NCI-H1694 treated with DMSO at 0.1 percent for 48 hours (cell line): ENCODE results near the gene CNPY1.

ENCODE experiments used
- DNase-seq: peaks from one replicate; lab custom pipeline; 2025; lab: John Stamatoyannopoulos, UW

CNPY1 gene

DNA sequence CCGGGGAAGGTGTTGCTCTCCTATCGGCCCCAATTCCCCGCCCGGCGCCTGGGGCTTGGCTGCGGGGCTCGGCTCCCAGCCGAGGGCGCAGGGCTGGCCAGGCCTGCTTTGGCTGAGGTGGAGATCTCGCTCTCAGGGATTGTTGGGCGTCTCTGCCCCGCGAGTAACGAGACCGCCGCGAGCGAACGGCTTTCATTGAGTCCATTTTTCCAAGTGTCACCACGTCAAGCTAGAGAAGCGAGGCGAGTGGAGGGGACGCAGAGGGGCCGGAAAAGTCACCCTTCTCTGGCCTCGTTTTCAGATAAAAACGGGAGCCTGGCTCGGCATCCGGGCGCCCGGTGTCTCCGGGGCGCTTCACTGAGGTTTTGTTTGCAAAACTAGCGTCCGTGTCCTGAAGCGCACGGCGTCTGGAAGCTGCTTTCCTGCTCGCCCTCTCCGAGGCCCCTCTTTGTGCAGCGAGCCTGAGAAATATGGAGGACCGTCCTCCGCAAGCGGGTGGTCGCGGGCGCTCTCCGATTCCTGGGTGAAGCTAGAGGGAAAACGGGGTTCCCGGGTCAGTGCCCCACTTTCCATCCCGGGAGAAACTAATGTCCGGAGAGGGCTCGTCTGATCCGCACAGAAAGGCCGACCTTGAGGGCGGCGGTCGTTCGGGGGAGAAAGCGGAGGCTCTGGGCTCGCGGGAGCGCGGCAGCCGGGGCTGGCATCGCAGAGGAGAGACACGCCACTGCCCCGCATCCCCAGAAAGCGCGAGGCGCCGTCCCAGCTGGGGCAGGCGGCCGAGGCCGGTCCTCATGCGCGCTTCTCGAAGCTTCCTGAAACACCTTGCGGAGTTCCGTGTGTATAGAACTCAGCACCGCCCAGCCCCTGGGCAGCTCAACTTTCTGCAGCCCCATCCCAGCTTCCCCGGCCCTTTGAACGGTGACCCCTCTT, 91.9 kb downstream of the CNPY1 start:
- DNase-seq = no peak

DNA sequence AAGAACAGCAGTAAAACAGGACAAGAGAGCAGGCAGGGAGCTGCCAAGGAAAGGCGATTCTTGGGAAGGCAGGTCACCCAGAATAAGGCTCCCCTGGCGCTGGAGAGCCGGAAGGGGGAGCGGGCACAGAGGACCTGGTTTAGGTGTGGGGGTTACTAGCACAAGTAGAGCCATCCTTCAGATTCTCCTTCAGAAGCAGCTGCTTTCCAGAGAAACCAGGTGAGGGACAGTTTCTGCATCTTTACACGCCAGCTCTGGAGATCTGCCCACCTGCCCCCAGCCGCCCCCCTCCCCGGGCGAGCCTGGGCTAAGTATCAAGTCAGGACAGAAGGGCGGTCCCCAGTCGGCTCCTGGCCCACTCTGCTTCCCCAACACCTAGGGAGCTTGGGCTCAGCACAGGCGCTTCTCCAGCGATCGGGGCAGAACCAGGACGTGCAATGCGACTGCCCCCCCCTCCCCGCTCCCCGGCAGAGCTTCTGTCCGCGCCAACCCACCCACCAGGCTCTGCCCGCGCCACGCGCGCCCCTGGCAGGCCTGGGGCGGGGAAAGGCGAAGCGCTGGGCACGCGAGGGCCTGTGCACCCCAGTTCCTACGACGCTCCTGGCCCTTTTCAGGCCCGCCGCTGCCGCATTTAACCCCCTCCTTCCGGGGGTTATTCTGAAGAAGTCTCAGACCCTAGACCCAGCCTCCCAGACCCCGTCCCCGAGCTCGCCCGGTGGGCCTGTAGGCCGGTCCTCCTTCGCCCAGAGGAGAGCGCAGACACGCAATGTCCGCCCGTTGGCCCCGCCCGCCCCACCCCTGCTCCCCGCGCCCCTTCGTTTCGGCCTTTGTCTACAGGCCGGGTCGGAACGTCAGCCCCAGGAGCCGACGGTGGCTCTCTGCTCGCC, 92.8 kb downstream of the CNPY1 start:
- no peak for DNase-seq

DNA sequence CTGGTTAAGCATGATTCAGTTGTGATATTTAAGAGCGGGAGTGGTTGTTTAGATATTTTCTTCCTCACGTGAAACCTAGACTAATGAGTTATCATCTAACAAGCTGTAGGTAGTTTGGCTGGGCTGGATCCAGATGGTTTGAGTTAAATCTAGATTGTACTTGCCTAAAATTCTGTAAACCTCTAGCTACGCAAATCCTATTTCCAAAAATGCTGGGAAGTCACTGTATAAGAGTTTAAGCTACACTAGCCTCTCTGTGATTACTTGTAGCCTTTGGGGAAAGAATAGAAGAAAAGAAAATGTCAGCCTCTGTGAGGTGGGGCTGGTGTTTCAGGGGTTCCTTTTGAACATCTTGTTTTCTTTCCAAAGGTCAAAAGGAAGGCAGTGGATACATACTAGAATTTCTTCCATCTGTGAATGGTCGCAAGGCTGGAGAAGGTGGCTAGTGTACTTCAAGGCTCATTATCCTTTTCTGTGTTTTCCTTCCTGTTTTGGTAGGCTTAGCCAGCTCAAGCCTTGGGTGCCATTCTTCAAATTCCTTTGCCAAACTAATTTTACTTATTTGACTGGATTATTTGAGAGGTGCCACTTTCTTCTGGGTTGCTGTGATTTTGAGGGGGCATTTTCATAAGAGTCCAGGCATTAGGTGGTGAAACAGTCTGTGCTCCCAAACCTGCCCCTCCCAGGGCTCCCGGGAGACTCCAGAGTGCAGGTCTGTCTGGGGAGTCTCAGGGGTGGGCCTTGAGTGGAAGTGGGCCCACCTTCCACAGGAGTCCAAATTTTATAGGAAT, 93.7 kb downstream of the CNPY1 start:
- no peak for DNase-seq

DNA sequence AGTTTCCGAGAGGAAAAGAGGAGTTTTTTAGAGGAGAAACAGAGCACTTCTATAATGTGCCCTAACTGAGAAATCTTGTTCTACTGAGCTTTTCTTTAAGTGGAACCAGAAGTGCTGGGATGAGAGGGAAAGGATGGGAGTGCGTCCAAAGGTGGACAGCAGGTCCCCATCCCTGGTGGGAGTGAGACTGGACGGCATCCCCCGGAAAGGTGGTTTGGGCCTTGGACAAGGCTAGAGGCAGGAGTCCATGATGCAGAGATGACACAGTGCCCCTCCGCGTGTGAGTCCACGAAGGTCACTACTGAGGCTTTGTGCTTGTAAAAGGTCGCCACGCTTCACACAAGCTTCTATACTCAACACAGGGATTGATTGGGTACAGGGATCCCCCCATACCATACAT, 94.5 kb downstream of the CNPY1 start:
- no peak for DNase-seq
